ENCODE results near the gene NAT16.

Gene NAT16

GRCh38 chr7:101172854-101173751, 7.0 kb downstream of the NAT16 start:
- TF ChIP-seq EZH2phosphoT487 (IDR thresholded peaks at IDR 0.05; ENCODE audit: low read depth) = no peak
- no peak for TF ChIP-seq CTCF (IDR thresholded peaks at IDR 0.05; ENCODE audit: low read depth, low read length)
- Histone ChIP-seq H3K9me3 (ENCODE audit: insufficient read depth, low read length) (no peaks in the 10 kb centered on the region), H3K27me3 (ENCODE audit: low read depth, low read length) (peaks cover 32% of the 10 kb centered on the region), H3K4me2 (ENCODE audit: low read length) (no peak overlapping the region), H4K20me1 (ENCODE audit: insufficient read depth, low read length) (no peaks in the 10 kb centered on the region), H3K4me1 (ENCODE audit: low read length) (peaks cover 18% of the 10 kb centered on the region), H3K79me2 (ENCODE audit: low read length) (no peaks in the 10 kb centered on the region), H3K36me3 (replicated peaks; ENCODE audit: low read depth, low read length) (no peaks in the 10 kb centered on the region), H2AFZ (ENCODE audit: low read depth, low read length) (no peak overlapping the region), H3K4me3 (ENCODE audit: low read length) (no peak overlapping the region), H3K27ac (ENCODE audit: low read length) (no peak overlapping the region), H3K9ac (ENCODE audit: low read length) (no peak overlapping the region)

- no peak overlapping the region for H3K4me3 ChIP-seq (ENCODE audit: low read length)
- H3K36me3 ChIP-seq (replicated peaks; ENCODE audit: low read depth, low read length) = no peaks in the 10 kb centered on the region
- TF ChIP-seq CTCF (IDR thresholded peaks at IDR 0.05; ENCODE audit: low read depth, low read length) (no peak), EZH2phosphoT487 (IDR thresholded peaks at IDR 0.05; ENCODE audit: low read depth) (no peak)
- H3K27ac ChIP-seq (ENCODE audit: low read length) = no peak overlapping the region
- no peak overlapping the region for H3K4me2 ChIP-seq (ENCODE audit: low read length)
- H3K79me2 ChIP-seq (ENCODE audit: low read length) = no peaks in the 10 kb centered on the region
- H3K9ac ChIP-seq (ENCODE audit: low read length) = no peak overlapping the region
- H3K27me3 ChIP-seq (ENCODE audit: low read depth, low read length) = peaks cover 37% of the 10 kb centered on the region
- no peak overlapping the region for H2AFZ ChIP-seq (ENCODE audit: low read depth, low read length)
- H4K20me1 ChIP-seq (ENCODE audit: insufficient read depth, low read length) = no peaks in the 10 kb centered on the region
- peaks cover 18% of the 10 kb centered on the region for H3K4me1 ChIP-seq (ENCODE audit: low read length)
- no peaks in the 10 kb centered on the region for H3K9me3 ChIP-seq (ENCODE audit: insufficient read depth, low read length)
Measured at GRCh38 chr7:101172005-101172853, 7.9 kb downstream of the NAT16 start.

GRCh38 chr7:101171442-101171837, 8.7 kb downstream of the NAT16 start:
- Histone ChIP-seq H3K4me3 (ENCODE audit: low read length) (no peak overlapping the region), H3K27ac (ENCODE audit: low read length) (no peak overlapping the region), H3K79me2 (ENCODE audit: low read length) (no peaks in the 10 kb centered on the region), H4K20me1 (ENCODE audit: insufficient read depth, low read length) (no peaks in the 10 kb centered on the region), H3K9ac (ENCODE audit: low read length) (no peak overlapping the region), H3K36me3 (replicated peaks; ENCODE audit: low read depth, low read length) (no peaks in the 10 kb centered on the region), H3K4me2 (ENCODE audit: low read length) (no peak overlapping the region), H3K4me1 (ENCODE audit: low read length) (peaks cover 21% of the 10 kb centered on the region), H3K27me3 (ENCODE audit: low read depth, low read length) (peaks cover 42% of the 10 kb centered on the region), H2AFZ (ENCODE audit: low read depth, low read length) (no peak overlapping the region), H3K9me3 (ENCODE audit: insufficient read depth, low read length) (no peaks in the 10 kb centered on the region)
- TF ChIP-seq EZH2phosphoT487 (IDR thresholded peaks at IDR 0.05; ENCODE audit: low read depth) (no peak), CTCF (IDR thresholded peaks at IDR 0.05; ENCODE audit: low read depth, low read length) (no peak)

Measured in OCI-LY3 (cell line).